ENCODE data around the gene NAMPT.

DNA sequence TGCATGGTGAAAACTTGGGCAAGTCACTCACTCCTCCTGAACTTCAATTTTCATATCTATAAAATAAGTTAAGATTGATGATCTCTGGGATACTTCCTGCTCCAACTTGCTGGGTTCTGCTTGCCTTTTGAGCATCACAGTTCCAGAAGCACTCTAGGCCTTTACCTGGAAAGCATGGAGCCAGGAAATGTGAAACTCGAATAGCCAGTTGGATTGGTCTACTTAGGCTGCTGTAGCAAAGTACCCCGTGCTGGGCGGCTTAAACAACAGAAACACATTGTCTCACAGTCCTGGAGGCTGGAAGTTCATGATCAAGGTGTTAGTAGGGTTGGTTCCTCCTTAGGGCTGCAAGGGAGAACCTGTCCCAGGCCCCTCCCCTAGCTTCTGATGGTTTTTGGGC lies 64.5 kb downstream of the NAMPT start:
- no peak for TF ChIP-seq CTCF (conservative IDR thresholded peaks at IDR 0.05; ENCODE audit: low read length)
- TF ChIP-seq EZH2phosphoT487 (IDR thresholded peaks at IDR 0.05; ENCODE audit: borderline replicate concordance): no peak
